Activated effector memory CD4-positive, alpha-beta T cell treated with anti-CD3 and anti-CD28 coated beads, Interleukin-2, amount 50 U/mL, for 16 hours (primary cell): ENCODE results near the gene SERPINB7.

Experiments used
- DNase-seq: peaks from one replicate; pipeline ENCODE4 v3.0.0-alpha.2; 2020

The SERPINB7 gene

DNA sequence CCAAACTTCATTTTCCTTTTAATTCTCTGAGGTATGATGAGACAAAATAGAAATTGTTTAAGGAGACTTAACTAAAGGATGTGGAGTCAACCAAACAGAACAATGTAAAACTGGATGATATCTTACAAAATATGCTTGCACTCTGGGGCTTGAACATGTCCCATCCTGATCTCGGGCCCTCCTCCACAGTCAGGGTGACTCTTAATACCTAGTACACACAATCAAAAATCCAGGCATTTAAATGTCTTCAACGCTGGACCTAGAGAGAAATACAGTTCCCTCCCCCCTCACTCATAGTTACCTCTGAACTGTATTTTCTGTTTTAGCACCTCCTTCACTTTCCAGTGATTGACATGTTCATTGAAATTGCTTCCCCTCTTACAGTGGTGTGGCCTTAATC, 75.4 kb downstream of the SERPINB7 start:
- no peak for DNase-seq
